Measurements from ENCODE around the gene FANCE.

DNA sequence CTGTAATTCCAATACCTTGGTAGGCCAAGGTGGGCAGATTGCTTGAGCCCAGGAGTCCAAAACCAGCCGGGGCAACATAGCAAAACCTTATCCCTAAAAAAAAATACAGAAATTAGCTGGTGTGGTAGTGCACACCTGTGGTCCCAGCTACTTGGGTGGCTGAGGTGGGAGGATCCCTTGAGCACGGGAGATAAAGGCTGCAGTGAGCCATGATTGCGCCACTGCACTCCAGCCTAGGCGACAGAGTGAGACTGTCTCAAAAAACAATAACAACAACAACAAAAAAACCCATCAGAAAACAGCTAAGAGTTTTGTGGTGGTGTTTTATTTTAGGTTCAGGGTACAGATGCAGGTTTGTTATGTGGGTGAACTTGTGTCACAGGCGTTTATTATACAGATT, 42.9 kb upstream of the FANCE start:
- TF ChIP-seq EZH2phosphoT487 (IDR thresholded peaks at IDR 0.05; ENCODE audit: low read depth, severe bottlenecking, unreplicated experiment) (no peak), EZH2 (IDR thresholded peaks at IDR 0.05; ENCODE audit: borderline replicate concordance) (no peak)
- TF ChIP-seq, protein P1, sequence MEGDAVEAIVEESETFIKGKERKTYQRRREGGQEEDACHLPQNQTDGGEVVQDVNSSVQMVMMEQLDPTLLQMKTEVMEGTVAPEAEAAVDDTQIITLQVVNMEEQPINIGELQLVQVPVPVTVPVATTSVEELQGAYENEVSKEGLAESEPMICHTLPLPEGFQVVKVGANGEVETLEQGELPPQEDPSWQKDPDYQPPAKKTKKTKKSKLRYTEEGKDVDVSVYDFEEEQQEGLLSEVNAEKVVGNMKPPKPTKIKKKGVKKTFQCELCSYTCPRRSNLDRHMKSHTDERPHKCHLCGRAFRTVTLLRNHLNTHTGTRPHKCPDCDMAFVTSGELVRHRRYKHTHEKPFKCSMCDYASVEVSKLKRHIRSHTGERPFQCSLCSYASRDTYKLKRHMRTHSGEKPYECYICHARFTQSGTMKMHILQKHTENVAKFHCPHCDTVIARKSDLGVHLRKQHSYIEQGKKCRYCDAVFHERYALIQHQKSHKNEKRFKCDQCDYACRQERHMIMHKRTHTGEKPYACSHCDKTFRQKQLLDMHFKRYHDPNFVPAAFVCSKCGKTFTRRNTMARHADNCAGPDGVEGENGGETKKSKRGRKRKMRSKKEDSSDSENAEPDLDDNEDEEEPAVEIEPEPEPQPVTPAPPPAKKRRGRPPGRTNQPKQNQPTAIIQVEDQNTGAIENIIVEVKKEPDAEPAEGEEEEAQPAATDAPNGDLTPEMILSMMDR (IDR thresholded peaks at IDR 0.05; ENCODE audit: poor library complexity) = no peak

All from hepatocyte (in vitro differentiated cells).